GM12878 (cell line): ENCODE measurements around the gene FAM222A. TPM values are rescaled to one million over a fixed set of nuclear protein-coding genes. Genes with fewer than 3 reads are reported as not detected.

Experiments used
- ATAC-seq: fragments of 200-7000 bp; cut with Tn5 transposase; 3 replicates; pipeline ENCODE4 v1.9.1; 2020; ENCODE audit warnings: mild to moderate bottlenecking, moderate library complexity
- BruUV-seq: library from RNA; stranded (reverse); fragments of 400-500 nt; replicated peaks from 2 replicates; lab custom pipeline; 2021; lab: Mats Ljungman, UMichigan
- CTCF ChIA-PET: fragments of 300-600 bp; sonication (Branson Sonifier 250); formaldehyde crosslinking; extraction: SDS; loops from one replicate; lab custom pipeline; 2021; ENCODE audit warnings: inconsistent platforms; lab: Yijun Ruan, JAX
- POLR2A ChIA-PET: fragments of 350-600 bp; formaldehyde crosslinking; extraction: SDS; loops from one replicate; lab custom pipeline; 2021; ENCODE audit warnings: inconsistent platforms; lab: Charles Lee
- RAD21 ChIA-PET: fragments of 300-600 bp; sonication (Branson Sonifier 250); formaldehyde crosslinking; loops from one replicate; lab custom pipeline; 2023; ENCODE audit warnings: antibody characterized with exemption; ENCODE audit not compliant: unreplicated experiment; lab: Charles Lee
- SMC1A ChIA-PET: fragments of 300-600 bp; sonication (Branson Sonifier 250); formaldehyde crosslinking; loops from one replicate; lab custom pipeline; 2023; ENCODE audit not compliant: unreplicated experiment, uncharacterized antibody; lab: Charles Lee
- DNase-seq: peaks from one replicate; pipeline ENCODE4 v3.0.0-alpha.2; 2011; ENCODE audit warnings: low read depth, low spot score
- FAIRE-seq: peaks from 3 replicates; lab custom pipeline; 2011; peaks lifted over from hg19 to GRCh38; lab: Jason Lieb, UNC
- H2AFZ ChIP-seq: 2 replicates; pipeline ENCODE4 v1.6.0; 2011; ENCODE audit warnings: low read depth, low read length, control low read depth; ENCODE audit not compliant: control insufficient read depth
- H3K27ac ChIP-seq: 2 replicates; pipeline ENCODE4 v1.5.1; 2011; ENCODE audit warnings: control low read depth; ENCODE audit not compliant: control insufficient read depth, insufficient read depth
- H3K27me3 ChIP-seq, 2 experiments: replicated peaks in 1 of 2; 2 replicates each; pipeline versions ENCODE4 v1.6.0 to v1.6.1; 2011; ENCODE audit warnings: low read length in 1 of 2; ENCODE audit not compliant: control insufficient read depth in 2 of 2, insufficient read depth in 2 of 2
- H3K36me3 ChIP-seq, 2 experiments: 2 replicates each; pipeline ENCODE4 v1.5.1; 2011; ENCODE audit warnings: low read length in 1 of 2; ENCODE audit not compliant: control insufficient read depth in 2 of 2, insufficient read depth in 2 of 2
- H3K4me1 ChIP-seq: 2 replicates; pipeline ENCODE4 v1.6.1; 2011; ENCODE audit warnings: mild to moderate bottlenecking, low read length, moderate library complexity, mixed read lengths; ENCODE audit not compliant: control insufficient read depth, insufficient read depth
- H3K4me2 ChIP-seq: 2 replicates; pipeline ENCODE4 v1.6.0; 2011; ENCODE audit warnings: control low read depth; ENCODE audit not compliant: control insufficient read depth, insufficient read depth
- H3K4me3 ChIP-seq: fragments of 200-600 bp; sonication (generic); 2 replicates; pipeline ENCODE4 v1.5.1; 2016
- H3K79me2 ChIP-seq: 2 replicates; pipeline ENCODE4 v1.6.0; 2011; ENCODE audit warnings: low read length; ENCODE audit not compliant: control insufficient read depth, insufficient read depth
- H3K9ac ChIP-seq: 2 replicates; pipeline ENCODE4 v1.8.0; 2011; ENCODE audit warnings: low read length, control low read depth, mixed read lengths; ENCODE audit not compliant: control insufficient read depth, insufficient read depth
- H3K9me3 ChIP-seq: replicated peaks from 3 replicates; pipeline ENCODE4 v1.5.1; 2011; ENCODE audit warnings: mild to moderate bottlenecking, low read length; ENCODE audit not compliant: control insufficient read depth, insufficient read depth
- H4K20me1 ChIP-seq: 2 replicates; pipeline ENCODE4 v1.6.0; 2011; ENCODE audit not compliant: control insufficient read depth, insufficient read depth
- ATF7 ChIP-seq: fragments of 450-650 bp; IDR thresholded peaks from 2 replicates; pipeline ENCODE4 v1.6.1; 2016; ENCODE audit warnings: low read depth, mild to moderate bottlenecking
- HCFC1 ChIP-seq: fragments of 150-350 bp; IDR thresholded peaks from 2 replicates; pipeline ENCODE4 v1.6.1; 2014; ENCODE audit warnings: low read length
- HSF1 ChIP-seq: fragments of 150-350 bp; IDR thresholded peaks from 2 replicates; pipeline ENCODE4 v1.6.1; 2014; ENCODE audit warnings: mild to moderate bottlenecking, low read depth, low read length
- MTA3 ChIP-seq: IDR thresholded peaks from 2 replicates; pipeline ENCODE4 v1.6.1; 2012; ENCODE audit warnings: low read length, inconsistent platforms, borderline replicate concordance
- NFYB ChIP-seq: IDR thresholded peaks from 2 replicates; pipeline ENCODE4 v1.6.1; 2011; ENCODE audit warnings: low read depth, mild to moderate bottlenecking, low read length, improper control_type of control experiment, moderate library complexity; ENCODE audit not compliant: insufficient read depth
- NR2C1 ChIP-seq: fragments of 450-650 bp; IDR thresholded peaks from 2 replicates; pipeline ENCODE4 v1.6.1; 2017; ENCODE audit warnings: antibody characterized with exemption, mild to moderate bottlenecking, moderate library complexity
- ZBTB33 ChIP-seq: fragments of 450-650 bp; IDR thresholded peaks from 2 replicates; pipeline ENCODE4 v1.6.1; 2017; ENCODE audit warnings: mild to moderate bottlenecking
- ZNF274 ChIP-seq: IDR thresholded peaks from one replicate; pipeline ENCODE4 v1.8.0; 2011; ENCODE audit not compliant: insufficient read length, insufficient read depth
- WGBS: methylation state at CpG from one replicate; pipeline ENCODE4 v1.1.6; 2016; ENCODE audit warnings: low lambda C conversion rate; ENCODE audit not compliant: insufficient replicate concordance, insufficient coverage; ENCODE audit errors: missing lambda C conversion rate; 5-methylcytosine and 5-hydroxymethylcytosine counted together
- in situ Hi-C: fragments of 300-500 bp; cut with MboI; formaldehyde crosslinking; loops from 9 replicates; pipeline ENCODE4 v1.14.3; 2018; ENCODE audit warnings: mixed read lengths
- intact Hi-C: fragments of 100-400 bp; cut with micrococcal nuclease; formaldehyde crosslinking; loops from one replicate; pipeline ENCODE4 v1.14.2; 2022; ENCODE audit not compliant: unreplicated experiment
- polyA plus RNA-seq, 11 experiments: library from polyadenylated mRNA; depleted of rRNA in 4 of 11; unstranded in 6 of 11; stranded (reverse) in 5 of 11; fragments of >200 nt; fragmentation: Nextera tagmentation in 4 of 11; fragmentation: Illumina TruSeq in 1 of 11; extraction: Ambion mirVana in 4 of 11; extraction: Trizol in 1 of 11; gene quantifications; 1 replicate in 1 of 11; 2 replicates in 10 of 11; pipeline versions ENCODE4 v1.2.1 to v1.2.3, GENCODE V29; 2011 to 2016; ENCODE audit warnings: inconsistent platforms in 2 of 11, missing spikeins in 2 of 11, low read depth in 1 of 11
- total RNA-seq, 4 experiments: library from RNA; depleted of rRNA in 3 of 4; stranded (reverse); fragments of >200 nt in 3 of 4; fragmentation: Illumina TruSeq in 1 of 4; extraction: Trizol in 1 of 4; gene quantifications; 2 replicates each; pipeline versions ENCODE4 v1.2.1 to v1.2.3, GENCODE V29; 2013 to 2021
- TF ChIP-seq, protein P1 (sequence below): fragments of 450-650 bp; formaldehyde crosslinking; IDR thresholded peaks from 2 replicates; pipeline ENCODE4 v1.4.0; 2020; ENCODE audit warnings: mild to moderate bottlenecking, moderate library complexity
- TF ChIP-seq, protein P2 (sequence below): fragments of 450-650 bp; formaldehyde crosslinking; IDR thresholded peaks from 2 replicates; pipeline ENCODE4 v1.5.0; 2022; ENCODE audit warnings: mild to moderate bottlenecking, missing genetic modification characterization

FAM222A gene
- total and polyA plus RNA-seq, 10 of the 15 experiments (the other 5 are each of a cell fraction or from before 2014, with no cell fraction given) = 0.04 to 0.49 (median 0.14) TPM; not detected in 3

GRCh38 chr12:109734219-109735000 lies 20.8 kb downstream of the FAM222A start (continued):
- TF ChIP-seq, protein P1, sequence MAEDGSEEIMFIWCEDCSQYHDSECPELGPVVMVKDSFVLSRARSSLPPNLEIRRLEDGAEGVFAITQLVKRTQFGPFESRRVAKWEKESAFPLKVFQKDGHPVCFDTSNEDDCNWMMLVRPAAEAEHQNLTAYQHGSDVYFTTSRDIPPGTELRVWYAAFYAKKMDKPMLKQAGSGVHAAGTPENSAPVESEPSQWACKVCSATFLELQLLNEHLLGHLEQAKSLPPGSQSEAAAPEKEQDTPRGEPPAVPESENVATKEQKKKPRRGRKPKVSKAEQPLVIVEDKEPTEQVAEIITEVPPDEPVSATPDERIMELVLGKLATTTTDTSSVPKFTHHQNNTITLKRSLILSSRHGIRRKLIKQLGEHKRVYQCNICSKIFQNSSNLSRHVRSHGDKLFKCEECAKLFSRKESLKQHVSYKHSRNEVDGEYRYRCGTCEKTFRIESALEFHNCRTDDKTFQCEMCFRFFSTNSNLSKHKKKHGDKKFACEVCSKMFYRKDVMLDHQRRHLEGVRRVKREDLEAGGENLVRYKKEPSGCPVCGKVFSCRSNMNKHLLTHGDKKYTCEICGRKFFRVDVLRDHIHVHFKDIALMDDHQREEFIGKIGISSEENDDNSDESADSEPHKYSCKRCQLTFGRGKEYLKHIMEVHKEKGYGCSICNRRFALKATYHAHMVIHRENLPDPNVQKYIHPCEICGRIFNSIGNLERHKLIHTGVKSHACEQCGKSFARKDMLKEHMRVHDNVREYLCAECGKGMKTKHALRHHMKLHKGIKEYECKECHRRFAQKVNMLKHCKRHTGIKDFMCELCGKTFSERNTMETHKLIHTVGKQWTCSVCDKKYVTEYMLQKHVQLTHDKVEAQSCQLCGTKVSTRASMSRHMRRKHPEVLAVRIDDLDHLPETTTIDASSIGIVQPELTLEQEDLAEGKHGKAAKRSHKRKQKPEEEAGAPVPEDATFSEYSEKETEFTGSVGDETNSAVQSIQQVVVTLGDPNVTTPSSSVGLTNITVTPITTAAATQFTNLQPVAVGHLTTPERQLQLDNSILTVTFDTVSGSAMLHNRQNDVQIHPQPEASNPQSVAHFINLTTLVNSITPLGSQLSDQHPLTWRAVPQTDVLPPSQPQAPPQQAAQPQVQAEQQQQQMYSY (CRISPR knock-in tag) = no peak

- Histone ChIP-seq H3K9ac (no peak overlapping the region), H3K4me2 (no peak overlapping the region), H3K79me2 (no peaks in the 10 kb centered on the region), H3K4me3 (no peak overlapping the region), H3K4me1 (no peaks in the 10 kb centered on the region), H4K20me1 (no peaks in the 10 kb centered on the region), H3K9me3 (no peaks in the 10 kb centered on the region), H3K27me3 (no peaks in the 10 kb centered on the region; a peak in 2 of 4 replicates), H2AFZ (no peak overlapping the region), H3K27ac (no peak overlapping the region), H3K36me3 (no peaks in the 10 kb centered on the region)
- DNase-seq = no peak
- in situ Hi-C loops (no loop called here), intact Hi-C loops (no loop called here)
- ChIA-PET SMC1A (no interaction called here), RAD21 (no interaction called here), CTCF (interaction anchor here (0.6 kb wide), 1 partner anchor 963 kb away, joined by 3 read pairs; no protein-coding TSS in a partner anchor), POLR2A (no interaction called here)
- no peak for ATAC-seq
- BruUV-seq = no TSS peak
- FAIRE-seq = no peak
- 37% methylated on average over 12 of the region's 12 CpGs for WGBS
- no peak for TF ChIP-seq ATF7
- TF ChIP-seq HCFC1 = no peak
- no peak for TF ChIP-seq NFYB
- TF ChIP-seq, protein P2, sequence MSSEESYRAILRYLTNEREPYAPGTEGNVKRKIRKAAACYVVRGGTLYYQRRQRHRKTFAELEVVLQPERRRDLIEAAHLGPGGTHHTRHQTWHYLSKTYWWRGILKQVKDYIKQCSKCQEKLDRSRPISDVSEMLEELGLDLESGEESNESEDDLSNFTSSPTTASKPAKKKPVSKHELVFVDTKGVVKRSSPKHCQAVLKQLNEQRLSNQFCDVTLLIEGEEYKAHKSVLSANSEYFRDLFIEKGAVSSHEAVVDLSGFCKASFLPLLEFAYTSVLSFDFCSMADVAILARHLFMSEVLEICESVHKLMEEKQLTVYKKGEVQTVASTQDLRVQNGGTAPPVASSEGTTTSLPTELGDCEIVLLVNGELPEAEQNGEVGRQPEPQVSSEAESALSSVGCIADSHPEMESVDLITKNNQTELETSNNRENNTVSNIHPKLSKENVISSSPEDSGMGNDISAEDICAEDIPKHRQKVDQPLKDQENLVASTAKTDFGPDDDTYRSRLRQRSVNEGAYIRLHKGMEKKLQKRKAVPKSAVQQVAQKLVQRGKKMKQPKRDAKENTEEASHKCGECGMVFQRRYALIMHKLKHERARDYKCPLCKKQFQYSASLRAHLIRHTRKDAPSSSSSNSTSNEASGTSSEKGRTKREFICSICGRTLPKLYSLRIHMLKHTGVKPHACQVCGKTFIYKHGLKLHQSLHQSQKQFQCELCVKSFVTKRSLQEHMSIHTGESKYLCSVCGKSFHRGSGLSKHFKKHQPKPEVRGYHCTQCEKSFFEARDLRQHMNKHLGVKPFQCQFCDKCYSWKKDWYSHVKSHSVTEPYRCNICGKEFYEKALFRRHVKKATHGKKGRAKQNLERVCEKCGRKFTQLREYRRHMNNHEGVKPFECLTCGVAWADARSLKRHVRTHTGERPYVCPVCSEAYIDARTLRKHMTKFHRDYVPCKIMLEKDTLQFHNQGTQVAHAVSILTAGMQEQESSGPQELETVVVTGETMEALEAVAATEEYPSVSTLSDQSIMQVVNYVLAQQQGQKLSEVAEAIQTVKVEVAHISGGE (CRISPR knock-in tag) = no peak
- TF ChIP-seq HSF1 = no peak
- TF ChIP-seq MTA3 = no peak
- no peak for TF ChIP-seq NR2C1
- no peak for TF ChIP-seq ZNF274
- no peak for TF ChIP-seq ZBTB33
Measured at GRCh38 chr12:109735051-109735521, 21.5 kb downstream of the FAM222A start.
